Measurements from ENCODE around the gene BOD1L2.

- TF ChIP-seq POLR2A (IDR thresholded peaks at IDR 0.05; ENCODE audit: low read length) (no peak), CHD2 (IDR thresholded peaks at IDR 0.05; ENCODE audit: low read length, partially characterized antibody) (no peak), HDAC2 (IDR thresholded peaks at IDR 0.05) (no peak), PBX3 (IDR thresholded peaks at IDR 0.05) (no peak), CBX2 (IDR thresholded peaks at IDR 0.05; ENCODE audit: borderline replicate concordance, low read depth) (no peak)
Measured at GRCh38 chr18:57125627-57126026, 21.3 kb upstream of the BOD1L2 start.
